ENCODE data around the gene WDR45. TPM values are rescaled to one million over a fixed set of nuclear protein-coding genes. Genes with fewer than 3 reads are reported as not detected.

Gene WDR45
- total RNA-seq, 1 experiment from 2014 or later: 31.5 TPM

GRCh38 chrX:49120091-49120490, 40.4 kb upstream of the WDR45 start:
- H4K8ac ChIP-seq (replicated peaks; ENCODE audit: insufficient read length, low read depth, low read length): no peak overlapping the region
- H3K9ac ChIP-seq (ENCODE audit: extremely low read depth, insufficient read length, low read length): no peak overlapping the region
- no peak for DNase-seq
- no peak overlapping the region for H3K4ac ChIP-seq (ENCODE audit: low read depth, low read length)
- H3K18ac ChIP-seq (ENCODE audit: insufficient read length, low read depth, low read length): no peak overlapping the region
- H2BK12ac ChIP-seq (ENCODE audit: insufficient read length, low read depth, low read length): no peak overlapping the region
- no peak overlapping the region for H2AK5ac ChIP-seq (ENCODE audit: insufficient read length, low read length)
- H3K27me3 ChIP-seq (ENCODE audit: insufficient read depth, low read length): no peaks in the 10 kb centered on the region
- no peak overlapping the region for H3K14ac ChIP-seq (ENCODE audit: insufficient read depth, low read length)
- H3K4me3 Mint-ChIP-seq: no peak overlapping the region
- H3K23me2 ChIP-seq (ENCODE audit: insufficient read length, low read depth, low read length, poor library complexity, severe bottlenecking): peaks cover 4% of the 10 kb centered on the region
- H2AFZ ChIP-seq (ENCODE audit: low read length): no peak overlapping the region
- H2BK5ac ChIP-seq (ENCODE audit: insufficient read length, low read length): no peak overlapping the region
- peaks cover 33 to 56% (median 52%) of the 10 kb centered on the region in 3 experiments for H3K36me3 Mint-ChIP-seq (ENCODE audit: insufficient read depth in 1 of 3, low read depth in 3 of 3)
- H3K79me2 ChIP-seq (ENCODE audit: insufficient read depth, low read length): no peaks in the 10 kb centered on the region
- no peak overlapping the region for H2BK120ac ChIP-seq (ENCODE audit: low read depth, low read length, poor library complexity, severe bottlenecking)
- no peak overlapping the region for H3K23ac ChIP-seq (ENCODE audit: insufficient read length, low read depth, low read length)
- H4K91ac ChIP-seq (ENCODE audit: insufficient read length, low read depth, low read length): no peak overlapping the region
- no peak overlapping the region for H3K27ac Mint-ChIP-seq
- H3T11ph ChIP-seq (ENCODE audit: low read length): no peak overlapping the region
- H4K20me1 ChIP-seq (ENCODE audit: control insufficient read depth, insufficient read depth, insufficient read length): no peaks in the 10 kb centered on the region
- no peak for TF ChIP-seq CTCF (conservative IDR thresholded peaks at IDR 0.05)
- H3K9me3 Mint-ChIP-seq: peaks cover 78 to 87% of the 10 kb centered on the region in 2 experiments
- H3K4me2 ChIP-seq (ENCODE audit: insufficient read depth, insufficient read length, low read length): no peak overlapping the region
- no CpG with 5 or more reads among the region's 1 CpG for WGBS (ENCODE audit: extremely low coverage, insufficient read length, low lambda C conversion rate)
- no peaks in the 10 kb centered on the region for H3K4me1 ChIP-seq (ENCODE audit: insufficient read depth, low read length)
- no peak overlapping the region for H4K5ac ChIP-seq (ENCODE audit: insufficient read length, low read depth, low read length)
- peaks cover 10% of the 10 kb centered on the region for H3K9me3 ChIP-seq (ENCODE audit: control insufficient read depth, low read depth, low read length)
- no peak overlapping the region for H2BK15ac ChIP-seq (ENCODE audit: low read depth, low read length)
- H3K27me3 Mint-ChIP-seq (ENCODE audit: low read depth): no peaks in the 10 kb centered on the region; the same call in 1 of the 2 replicates
- H3K4me1 Mint-ChIP-seq: peaks cover 4 to 7% of the 10 kb centered on the region in 2 experiments
- peaks cover 9% of the 10 kb centered on the region for H3K79me1 ChIP-seq (ENCODE audit: insufficient read depth, low read depth, low read length, poor library complexity, severe bottlenecking)
- H2BK20ac ChIP-seq (ENCODE audit: low read depth, low read length, poor library complexity, severe bottlenecking): no peak overlapping the region
- H3K27ac ChIP-seq (ENCODE audit: insufficient read length, low read depth, low read length): no peak overlapping the region
- no peak overlapping the region for H3K56ac ChIP-seq (ENCODE audit: insufficient read length, low read depth, low read length)

Data from H9 (cell line).